AG08396 (cell line): ENCODE data around the gene CDCA7.
"Not testable (repeated sequence)": the region's sequence is repeated elsewhere in the genome, so short reads cannot be mapped to it uniquely, and the experiment has no call there.

Experiments used
- DNase-seq: peaks from one replicate; pipeline ENCODE4 v3.0.0; 2012; ENCODE audit warnings: low spot score, mixed read lengths

The CDCA7 gene

GRCh38 chr2:173404841-173405750 lies 50.4 kb downstream of the CDCA7 start:
- no peak for DNase-seq

GRCh38 chr2:173407176-173407575 lies 52.5 kb downstream of the CDCA7 start:
- DNase-seq, result no peak

DNA sequence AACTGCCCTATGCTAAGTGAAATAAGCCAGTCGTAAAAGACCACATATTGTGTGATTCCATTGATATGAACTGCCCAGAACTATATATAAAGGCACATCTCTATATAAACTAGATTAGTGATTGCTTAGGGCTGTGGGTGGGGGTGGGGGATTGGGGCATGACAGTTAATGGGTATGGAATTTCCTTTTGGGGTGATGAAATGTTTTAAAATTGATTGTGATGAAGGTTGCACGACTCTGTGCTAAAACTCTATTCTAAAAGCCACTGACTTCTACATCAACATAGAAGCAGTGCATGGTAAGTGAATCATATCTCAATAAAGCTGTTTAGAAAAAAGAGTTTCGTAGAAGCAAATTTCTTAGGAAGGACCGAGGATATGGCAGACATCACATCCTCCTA lies 53.0 kb downstream of the CDCA7 start:
- no peak for DNase-seq

DNA sequence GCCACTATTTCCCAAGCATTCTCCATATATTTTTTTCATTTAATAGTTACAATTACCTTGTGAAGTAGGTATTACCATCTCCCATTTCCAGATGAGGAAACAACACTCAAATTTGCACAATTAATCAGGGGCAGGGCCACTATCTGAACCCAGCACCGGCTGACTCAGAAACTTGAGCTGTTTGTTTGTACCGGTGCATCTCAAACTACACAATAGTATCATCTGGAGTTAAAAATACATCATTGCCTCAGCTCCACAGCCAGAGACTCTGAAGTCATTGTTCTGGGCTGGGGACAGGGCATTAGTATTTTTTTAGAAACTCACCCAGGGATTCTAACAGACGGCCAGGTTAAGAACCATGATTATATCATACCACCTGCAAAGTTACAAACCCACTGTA lies 55.9 kb downstream of the CDCA7 start:
- DNase-seq, result no peak

GRCh38 chr2:173412628-173413027 lies 58.0 kb downstream of the CDCA7 start:
- no peak for DNase-seq

- no peak for DNase-seq
These were observed 60.2 kb downstream of the CDCA7 start for GRCh38 chr2:173414823-173415322.

GRCh38 chr2:173415431-173416381 lies 61.0 kb downstream of the CDCA7 start:
- DNase-seq, result no peak

- DNase-seq, result not testable (repeated sequence)
These were observed 61.9 kb downstream of the CDCA7 start for GRCh38 chr2:173416415-173417152.

DNA sequence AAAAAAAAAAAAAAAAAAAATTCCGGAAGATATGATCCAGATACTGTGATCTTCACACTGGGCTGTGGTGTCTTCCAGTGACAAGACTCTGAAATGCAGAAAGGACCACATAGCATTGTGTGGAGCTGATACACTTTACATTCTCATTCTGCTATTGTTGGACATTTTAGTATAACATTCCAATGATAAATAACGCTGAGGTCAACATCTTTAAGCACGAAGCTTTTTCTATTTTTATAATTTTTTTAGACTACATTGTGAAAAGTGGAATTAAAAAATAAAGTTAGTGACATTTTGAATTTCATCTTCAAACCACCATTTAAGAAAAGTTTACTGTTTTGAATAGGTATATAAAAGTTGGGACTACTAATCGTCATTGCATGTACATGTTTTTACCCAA lies 62.7 kb downstream of the CDCA7 start:
- no peak for DNase-seq

- no peak for DNase-seq
These were observed 63.1 kb downstream of the CDCA7 start for GRCh38 chr2:173417802-173418201.
